Measurements from ENCODE around the gene JMJD7.

JMJD7 gene

GRCh38 chr15:41885841-41886240 lies 57.9 kb downstream of the JMJD7 start:
- H4K20me1 ChIP-seq (ENCODE audit: insufficient read depth, low read length, poor library complexity, severe bottlenecking), result no peaks in the 10 kb centered on the region
- H3K4me2 ChIP-seq (ENCODE audit: low read depth, low read length, poor library complexity, severe bottlenecking), result no peak overlapping the region
- H3F3A ChIP-seq (ENCODE audit: low read depth), result no peaks in the 10 kb centered on the region
- H3K79me2 ChIP-seq (ENCODE audit: insufficient read depth, low read length), result no peaks in the 10 kb centered on the region
- H3K27me3 ChIP-seq (ENCODE audit: insufficient read depth, low read length, poor library complexity, severe bottlenecking), result no peaks in the 10 kb centered on the region
- peaks cover 16% of the 10 kb centered on the region for H3K4me1 ChIP-seq (ENCODE audit: insufficient read depth, low read length, poor library complexity, severe bottlenecking)
- no peaks in the 10 kb centered on the region for H3K9me3 ChIP-seq (ENCODE audit: insufficient read depth, low read depth, low read length)
- no peak overlapping the region for H3K9ac ChIP-seq (ENCODE audit: low read depth, low read length, poor library complexity, severe bottlenecking)
- H3K36me3 ChIP-seq (ENCODE audit: insufficient read depth, low read length), result no peaks in the 10 kb centered on the region
- H3K9me2 ChIP-seq (replicated peaks; ENCODE audit: low read depth, low read length), result no peaks in the 10 kb centered on the region
- no peak overlapping the region for H3K4me3 ChIP-seq (ENCODE audit: low read length, poor library complexity, severe bottlenecking)
- no peak overlapping the region for H2AFZ ChIP-seq (ENCODE audit: low read length)
- TF ChIP-seq CTCF (conservative IDR thresholded peaks at IDR 0.05; ENCODE audit: low read length), result no peak

- Histone ChIP-seq H3F3A (ENCODE audit: low read depth) (no peaks in the 10 kb centered on the region), H3K36me3 (ENCODE audit: insufficient read depth, low read length) (no peaks in the 10 kb centered on the region), H3K4me1 (ENCODE audit: insufficient read depth, low read length, poor library complexity, severe bottlenecking) (peaks cover 16% of the 10 kb centered on the region), H3K4me3 (ENCODE audit: low read length, poor library complexity, severe bottlenecking) (no peak overlapping the region), H3K4me2 (ENCODE audit: low read depth, low read length, poor library complexity, severe bottlenecking) (no peak overlapping the region), H3K79me2 (ENCODE audit: insufficient read depth, low read length) (no peaks in the 10 kb centered on the region), H3K9me3 (ENCODE audit: insufficient read depth, low read depth, low read length) (no peaks in the 10 kb centered on the region), H3K9me2 (replicated peaks; ENCODE audit: low read depth, low read length) (no peaks in the 10 kb centered on the region), H3K9ac (ENCODE audit: low read depth, low read length, poor library complexity, severe bottlenecking) (no peak overlapping the region), H4K20me1 (ENCODE audit: insufficient read depth, low read length, poor library complexity, severe bottlenecking) (no peaks in the 10 kb centered on the region), H3K27me3 (ENCODE audit: insufficient read depth, low read length, poor library complexity, severe bottlenecking) (no peaks in the 10 kb centered on the region), H2AFZ (ENCODE audit: low read length) (no peak overlapping the region)
- TF ChIP-seq EZH2phosphoT487 (IDR thresholded peaks at IDR 0.05; ENCODE audit: borderline replicate concordance) (no peak), CTCF (conservative IDR thresholded peaks at IDR 0.05; ENCODE audit: low read length) (no peak)
Observed at GRCh38 chr15:41886741-41887140, 58.8 kb downstream of the JMJD7 start.

- Histone ChIP-seq H3K36me3 (ENCODE audit: insufficient read depth, low read length) (no peaks in the 10 kb centered on the region), H2AFZ (ENCODE audit: low read length) (no peak overlapping the region), H3K4me1 (ENCODE audit: insufficient read depth, low read length, poor library complexity, severe bottlenecking) (peaks cover 16% of the 10 kb centered on the region), H3K4me2 (ENCODE audit: low read depth, low read length, poor library complexity, severe bottlenecking) (no peak overlapping the region), H3K79me2 (ENCODE audit: insufficient read depth, low read length) (no peaks in the 10 kb centered on the region), H3F3A (ENCODE audit: low read depth) (no peaks in the 10 kb centered on the region), H4K20me1 (ENCODE audit: insufficient read depth, low read length, poor library complexity, severe bottlenecking) (no peaks in the 10 kb centered on the region), H3K9ac (ENCODE audit: low read depth, low read length, poor library complexity, severe bottlenecking) (no peak overlapping the region), H3K27me3 (ENCODE audit: insufficient read depth, low read length, poor library complexity, severe bottlenecking) (no peaks in the 10 kb centered on the region), H3K9me3 (ENCODE audit: insufficient read depth, low read depth, low read length) (no peaks in the 10 kb centered on the region), H3K4me3 (ENCODE audit: low read length, poor library complexity, severe bottlenecking) (no peak overlapping the region), H3K9me2 (replicated peaks; ENCODE audit: low read depth, low read length) (no peaks in the 10 kb centered on the region)
- TF ChIP-seq EZH2phosphoT487 (IDR thresholded peaks at IDR 0.05; ENCODE audit: borderline replicate concordance) (no peak), CTCF (conservative IDR thresholded peaks at IDR 0.05; ENCODE audit: low read length) (no peak)
Observed at GRCh38 chr15:41887161-41887560, 59.3 kb downstream of the JMJD7 start.

Data from Loucy (cell line).